Suprapubic skin (tissue), 4 donors: ENCODE results near the gene SH3GLB1. TPM values are rescaled to one million over a fixed set of nuclear protein-coding genes. Genes with fewer than 3 reads are reported as not detected.
"Not testable (repeated sequence)": the region's sequence is repeated elsewhere in the genome, so short reads cannot be mapped to it uniquely, and the experiment has no call there.

ENCODE experiments used
- DNase-seq, 2 donors: peaks; one replicate each; pipeline ENCODE4 v3.0.0-alpha.2; 2019; ENCODE audit warnings: low spot score in 2 of 2
- H3K27ac ChIP-seq: fragments of 200-600 bp; sonication (generic); one replicate; pipeline ENCODE4 v1.5.1; 2019
- H3K27me3 ChIP-seq: fragments of 200-600 bp; sonication (generic); one replicate; pipeline ENCODE4 v1.5.1; 2019
- H3K36me3 ChIP-seq: fragments of 200-600 bp; sonication (generic); one replicate; pipeline ENCODE4 v1.5.1; 2019
- H3K4me1 ChIP-seq: fragments of 200-600 bp; sonication (generic); one replicate; pipeline ENCODE4 v1.5.1; 2019
- H3K4me3 ChIP-seq: fragments of 200-600 bp; sonication (generic); one replicate; pipeline ENCODE4 v1.5.1; 2019; ENCODE audit warnings: mild to moderate bottlenecking
- H3K9me3 ChIP-seq: fragments of 200-600 bp; sonication (generic); one replicate; pipeline ENCODE4 v1.5.1; 2019
- CTCF ChIP-seq, 2 donors: fragments of 200-600 bp in 1 of 2; fragments of 450-650 bp in 1 of 2; sonication (generic) in 1 of 2; IDR thresholded peaks; one replicate each; pipeline ENCODE4 v1.5.1; 2016 to 2019; ENCODE audit warnings: antibody characterized with exemption in 2 of 2, mild to moderate bottlenecking in 1 of 2, moderate library complexity in 1 of 2
- EP300 ChIP-seq: sonication (generic); formaldehyde crosslinking; IDR thresholded peaks from one replicate; pipeline ENCODE4 v1.6.1; 2017; ENCODE audit warnings: antibody characterized with exemption
- POLR2A ChIP-seq, 2 donors: fragments of 450-650 bp; IDR thresholded peaks; one replicate each; pipeline ENCODE4 v1.6.1; 2017; ENCODE audit warnings: antibody characterized with exemption in 2 of 2, mild to moderate bottlenecking in 2 of 2, moderate library complexity in 2 of 2
- POLR2AphosphoS5 ChIP-seq, 3 donors: sonication (generic); formaldehyde crosslinking; IDR thresholded peaks; one replicate each; pipeline ENCODE4 v1.6.1; 2017; ENCODE audit warnings: antibody characterized with exemption in 3 of 3
- WGBS: methylation state at CpG from one replicate; pipeline ENCODE4 v1.1.5; 2018; 5-methylcytosine and 5-hydroxymethylcytosine counted together
- total RNA-seq, 4 donors: library from RNA; depleted of rRNA; stranded (reverse); fragments of >200 nt; gene quantifications; one replicate each; pipeline ENCODE4 v1.1.0, GENCODE V29; 2016

The SH3GLB1 gene
- 10 to 100 TPM; 41.4 to 65.3 (median 52.4) TPM for total RNA-seq

- DNase-seq = peak; percentile 92
- Histone ChIP-seq H3K9me3 (no peaks in the 10 kb centered on the region), H3K36me3 (no peaks in the 10 kb centered on the region), H3K4me3 (peak within 1 kb of the TSS; percentile 90), H3K4me1 (peaks cover 50% of the 10 kb centered on the region), H3K27ac (peak within 1 kb of the TSS; percentile 99), H3K27me3 (no peaks in the 10 kb centered on the region)
- under 1% methylated on average over 35 of the region's 71 CpGs for WGBS
- TF ChIP-seq POLR2AphosphoS5 (IDR thresholded peaks at IDR 0.05) = peak in 2 of 3 donors; percentile 87 to 90
- TF ChIP-seq EP300 = no peak
- peak; percentile 42 to 65 for TF ChIP-seq POLR2A (IDR thresholded peaks at IDR 0.05)
- TF ChIP-seq CTCF (IDR thresholded peaks at IDR 0.05) = peak; percentile 85 to 96
These were observed at the start of gene SH3GLB1 for GRCh38 chr1:86704458-86704971. Gene SH3GLB1, plus strand, starts transcription at chr1:86704576. Its CDS starts 324 bp downstream, at chr1:86704900.

DNA sequence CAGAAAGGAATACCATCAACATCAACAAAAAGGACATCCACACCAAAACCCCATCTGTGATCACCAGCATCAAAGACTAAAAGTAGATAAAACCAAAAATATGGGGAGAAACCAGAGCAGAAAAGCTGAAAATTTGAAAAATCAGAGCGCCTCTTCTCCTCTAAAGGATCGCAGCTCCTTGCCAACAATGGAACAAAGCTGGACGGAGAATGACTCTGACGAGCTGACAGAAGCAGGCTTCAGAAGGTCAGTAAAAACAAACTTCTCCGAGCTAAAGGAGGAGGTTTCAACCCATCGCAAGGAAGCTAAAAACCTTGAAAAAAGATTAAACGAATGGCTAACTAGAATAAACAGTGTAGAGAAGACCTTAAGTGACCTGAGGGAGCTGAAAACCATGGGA, 46.0 kb upstream of the SH3GLB1 start:
- not testable (repeated sequence) for DNase-seq, H3K9me3 ChIP-seq, H3K36me3 ChIP-seq, H3K27ac ChIP-seq, H3K4me1 ChIP-seq, H3K4me3 ChIP-seq, H3K27me3 ChIP-seq
- 92% methylated on average over 7 of the region's 7 CpGs for WGBS

DNA sequence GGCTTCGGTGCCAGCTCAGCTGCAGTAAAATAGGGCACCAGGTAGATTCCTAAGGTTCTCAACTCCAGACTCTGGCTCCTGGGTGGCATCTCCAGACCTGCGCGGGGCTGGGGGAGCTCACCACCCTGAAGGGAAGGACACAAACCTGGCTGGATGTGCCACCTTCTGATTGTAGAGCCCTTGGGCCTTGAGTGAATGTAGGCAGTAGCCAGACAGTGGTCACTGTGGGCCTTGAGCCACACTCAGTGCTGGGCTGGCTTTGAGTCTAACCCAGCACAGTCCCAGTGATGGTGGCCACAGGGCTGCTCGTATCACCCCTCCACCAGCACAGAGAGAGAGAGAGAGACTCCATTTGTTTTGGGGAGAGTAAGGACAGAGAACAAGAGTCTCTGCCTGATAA, 38.0 kb upstream of the SH3GLB1 start:
- H3K27ac ChIP-seq = no peak overlapping the region
- H3K4me3 ChIP-seq = no peak overlapping the region
- no peaks in the 10 kb centered on the region for H3K36me3 ChIP-seq
- H3K27me3 ChIP-seq = no peaks in the 10 kb centered on the region
- TF ChIP-seq POLR2AphosphoS5 (IDR thresholded peaks at IDR 0.05) (no peak), POLR2A (IDR thresholded peaks at IDR 0.05) (no peak), EP300 (no peak), CTCF (IDR thresholded peaks at IDR 0.05) (no peak)
- DNase-seq = no peak
- no peaks in the 10 kb centered on the region for H3K4me1 ChIP-seq
- 86% methylated on average over 3 of the region's 4 CpGs for whole genome bisulfite sequencing
- H3K9me3 ChIP-seq = no peaks in the 10 kb centered on the region

- H3K36me3 ChIP-seq = no peaks in the 10 kb centered on the region
- no peak overlapping the region for H3K27ac ChIP-seq
- H3K9me3 ChIP-seq = no peaks in the 10 kb centered on the region
- 94% methylated on average over 1 of the region's 1 CpG for WGBS
- no peak for DNase-seq
- TF ChIP-seq POLR2A (IDR thresholded peaks at IDR 0.05) (no peak), POLR2AphosphoS5 (IDR thresholded peaks at IDR 0.05) (no peak), EP300 (no peak), CTCF (IDR thresholded peaks at IDR 0.05) (no peak)
- no peaks in the 10 kb centered on the region for H3K27me3 ChIP-seq
- H3K4me3 ChIP-seq = no peak overlapping the region
- no peaks in the 10 kb centered on the region for H3K4me1 ChIP-seq
These were observed 16.8 kb upstream of the SH3GLB1 start for GRCh38 chr1:86687595-86687994.

- H3K9me3 ChIP-seq = no peaks in the 10 kb centered on the region
- DNase-seq = no peak
These were observed 11.7 kb upstream of the SH3GLB1 start for GRCh38 chr1:86692641-86693040.

More at GRCh38 chr1:86692641-86693040, 11.7 kb upstream of the SH3GLB1 start:
- H3K4me3 ChIP-seq = no peak overlapping the region
- no peak overlapping the region for H3K27ac ChIP-seq
- no peaks in the 10 kb centered on the region for H3K27me3 ChIP-seq
- no peaks in the 10 kb centered on the region for H3K36me3 ChIP-seq
- H3K4me1 ChIP-seq = no peaks in the 10 kb centered on the region
- TF ChIP-seq POLR2A (IDR thresholded peaks at IDR 0.05) (no peak), EP300 (no peak), CTCF (IDR thresholded peaks at IDR 0.05) (no peak), POLR2AphosphoS5 (IDR thresholded peaks at IDR 0.05) (no peak)
- WGBS = 60% methylated on average over 6 of the region's 6 CpGs
